Motor neuron (in vitro differentiated cells): ENCODE results near the gene VSIR. TPM values are rescaled to one million over a fixed set of nuclear protein-coding genes. Genes with fewer than 3 reads are reported as not detected.

Experiments
- ATAC-seq, 8 experiments: fragments of 200-7000 bp; cut with Tn5 transposase; replicated peaks in 6 of 8; 2 replicates each; pipeline ENCODE4 v1.8.0; 2021; ENCODE audit warnings: mild to moderate bottlenecking in 8 of 8, moderate library complexity in 8 of 8
- H3K27ac ChIP-seq, 2 donors: fragments of 250-450 bp; sonication (Bioruptor Pico); 2 replicates each; pipeline ENCODE4 v1.9.0; 2021; ENCODE audit warnings: antibody characterized with exemption in 2 of 2, mild to moderate bottlenecking in 2 of 2, moderate library complexity in 1 of 2
- H3K4me1 ChIP-seq, 2 donors: fragments of 250-450 bp; sonication (Bioruptor Pico); replicated peaks in 1 of 2; 2 replicates each; pipeline ENCODE4 v1.6.1; 2021; ENCODE audit warnings: antibody characterized with exemption in 2 of 2, mild to moderate bottlenecking in 2 of 2, moderate library complexity in 1 of 2
- H3K4me3 ChIP-seq, 5 donors: fragments of 250-450 bp; sonication (Bioruptor Pico); 2 replicates each; pipeline ENCODE4 v1.9.0; 2021; ENCODE audit warnings: antibody characterized with exemption in 5 of 5, mild to moderate bottlenecking in 5 of 5, moderate library complexity in 4 of 5
- WGBS, 10 experiments: fragments of 450-650 bp; shearing (Covaris generic); methylation state at CpG; one replicate each; pipeline ENCODE4 v1.0.0; 2022; 5-methylcytosine and 5-hydroxymethylcytosine counted together
- in situ Hi-C, 9 experiments: fragments of 400-800 bp; cut with MboI; loops; one replicate each; pipeline ENCODE4 v1.15.0; 2021; ENCODE audit warnings: low sequenced_read_pairs in 9 of 9, low pct_unique_long_range_greater_than_20kb in 2 of 9; ENCODE audit not compliant: unreplicated experiment in 9 of 9
- total RNA-seq, 8 experiments: library from RNA; unstranded; fragments of 300-600 nt; gene quantifications; 2 replicates each; pipeline versions ENCODE4 v1.2.3 to v1.2.4, GENCODE V29; 2022

VSIR gene
- total RNA-seq, 8 experiments from 2014 or later, result 0.05 to 35.2 (median 2.2) TPM

DNA sequence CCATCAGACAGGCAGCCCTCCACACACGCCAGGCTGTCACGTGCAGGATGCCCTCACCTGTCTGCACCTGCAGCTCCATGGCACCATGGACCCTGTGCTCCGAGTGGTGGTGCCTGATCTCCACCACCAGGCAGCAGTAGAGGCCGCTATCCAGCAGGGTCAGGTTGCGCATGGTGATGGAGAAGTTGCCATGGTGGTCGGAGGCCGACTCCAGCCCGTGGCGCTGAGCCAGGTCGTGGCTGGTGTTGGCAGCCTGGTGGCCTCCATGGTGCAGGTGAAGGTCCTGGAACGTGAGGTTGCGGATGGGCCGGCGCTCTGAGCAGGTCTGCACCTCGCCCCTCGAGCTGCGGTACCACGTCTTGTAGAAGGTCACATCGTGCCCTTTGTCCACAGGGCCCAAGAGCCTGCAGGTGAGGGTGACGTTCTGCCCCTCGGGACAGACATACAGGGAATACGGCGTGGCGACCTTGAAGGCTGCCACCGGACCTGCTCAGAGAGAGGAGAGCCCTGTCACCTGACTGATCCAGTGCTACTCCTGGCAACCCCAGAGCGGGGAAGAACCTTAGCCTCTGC is 11.7 kb downstream of the VSIR start:
- peak in 1 of 8 experiments; percentile 17 for ATAC-seq
- WGBS, 10 experiments, result 80 to 100% (median 97%) methylated on average over 1 to 6 of the region's 26 CpGs; no CpG with 5 or more reads in 6 of the 10 experiments
- H3K4me1 ChIP-seq, result peaks cover 0 to 7% of the 10 kb centered on the region in 2 donors
- H3K27ac ChIP-seq, result no peak overlapping the region
- in situ Hi-C loops, result no loop called here
- H3K4me3 ChIP-seq, result no peak overlapping the region

DNA sequence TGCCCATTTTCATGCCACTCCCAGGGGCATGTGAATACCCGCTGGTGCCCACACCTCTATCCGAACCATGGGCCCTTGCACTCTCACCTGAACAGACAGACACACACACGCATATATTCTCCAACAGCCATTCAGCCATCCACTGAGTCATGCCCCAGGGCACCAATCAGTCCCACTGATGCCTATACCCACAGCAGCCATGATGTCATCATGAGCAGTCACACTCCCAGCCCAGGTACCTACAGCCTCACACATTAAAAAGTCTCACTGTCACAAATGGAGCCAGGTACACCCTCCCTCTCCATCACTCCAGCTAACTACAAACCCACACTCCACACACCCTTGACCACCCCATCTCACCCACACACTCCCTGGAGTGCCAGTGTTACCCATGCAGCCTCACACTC is 12.2 kb downstream of the VSIR start:
- Histone ChIP-seq H3K4me3 (no peak overlapping the region), H3K4me1 (peaks cover 2 to 8% of the 10 kb centered on the region in 2 donors), H3K27ac (no peak overlapping the region)
- in situ Hi-C loops, result no loop called here
- WGBS, 10 experiments, result 80 to 100% (median 88%) methylated on average over 1 to 2 of the region's 3 CpGs; no CpG with 5 or more reads in 6 of the 10 experiments
- no peak for ATAC-seq

- in situ Hi-C loops, result no loop called here
- H3K27ac ChIP-seq, result no peak overlapping the region
- peaks cover 4 to 14% of the 10 kb centered on the region in 2 donors for H3K4me1 ChIP-seq
- ATAC-seq, result peak in 7 of 8 experiments; percentile 27 to 70 (median 53)
- WGBS, 10 experiments, result 36 to 80% (median 43%) methylated on average over 1 to 3 of the region's 11 CpGs; no CpG with 5 or more reads in 6 of the 10 experiments
- H3K4me3 ChIP-seq, result no peak overlapping the region
These were observed 15.9 kb downstream of the VSIR start for GRCh38 chr10:71757399-71757922.

DNA sequence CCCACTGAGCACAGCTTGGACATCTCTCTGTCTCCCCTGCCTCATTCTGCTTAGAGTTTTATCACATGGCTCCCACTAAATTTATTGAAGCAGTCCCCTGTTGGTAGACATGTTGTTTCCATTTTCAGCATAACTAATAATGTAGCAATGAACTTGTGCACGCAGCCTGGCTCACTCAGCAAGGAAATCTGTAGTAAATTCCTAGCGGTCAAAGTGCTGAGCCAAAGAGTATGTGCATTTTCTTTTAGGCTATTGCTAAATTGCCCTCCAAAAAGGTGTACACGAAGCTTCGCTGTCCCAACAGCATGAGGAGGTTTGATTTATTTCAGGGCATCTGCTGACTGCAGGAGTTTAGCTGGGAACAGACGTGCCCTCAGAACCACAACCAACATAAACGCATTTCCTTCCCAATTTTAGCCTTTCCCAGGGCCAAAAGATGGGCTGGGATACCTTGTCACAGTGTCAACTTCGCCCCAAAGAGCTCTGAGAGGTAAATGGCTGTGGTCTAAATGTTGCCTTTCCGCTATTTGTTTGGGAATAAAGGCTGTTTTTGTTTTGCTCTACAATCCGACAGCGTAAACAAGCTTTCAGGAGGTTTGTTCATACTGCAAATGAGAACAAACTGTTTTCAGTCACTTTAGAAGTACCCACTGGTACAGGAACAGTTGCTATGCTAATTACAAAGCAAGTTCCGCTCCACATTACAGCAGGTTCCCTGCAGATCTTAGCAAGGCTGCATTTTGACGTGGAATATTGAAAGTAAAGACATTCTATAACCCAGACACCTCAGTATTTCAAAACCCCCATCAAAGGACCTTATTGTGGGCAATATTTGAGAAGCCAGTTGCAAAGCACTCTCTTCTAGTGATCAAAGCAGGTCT is 16.8 kb downstream of the VSIR start:
- H3K4me3 ChIP-seq, result no peak overlapping the region
- no peak overlapping the region for H3K27ac ChIP-seq
- ATAC-seq, result peak in 1 of 8 experiments; percentile 40
- peaks cover 4 to 14% of the 10 kb centered on the region in 2 donors for H3K4me1 ChIP-seq
- in situ Hi-C loops, result no loop called here
- WGBS, 10 experiments, result 20 to 83% (median 73%) methylated on average over 2 to 11 of the region's 12 CpGs

DNA sequence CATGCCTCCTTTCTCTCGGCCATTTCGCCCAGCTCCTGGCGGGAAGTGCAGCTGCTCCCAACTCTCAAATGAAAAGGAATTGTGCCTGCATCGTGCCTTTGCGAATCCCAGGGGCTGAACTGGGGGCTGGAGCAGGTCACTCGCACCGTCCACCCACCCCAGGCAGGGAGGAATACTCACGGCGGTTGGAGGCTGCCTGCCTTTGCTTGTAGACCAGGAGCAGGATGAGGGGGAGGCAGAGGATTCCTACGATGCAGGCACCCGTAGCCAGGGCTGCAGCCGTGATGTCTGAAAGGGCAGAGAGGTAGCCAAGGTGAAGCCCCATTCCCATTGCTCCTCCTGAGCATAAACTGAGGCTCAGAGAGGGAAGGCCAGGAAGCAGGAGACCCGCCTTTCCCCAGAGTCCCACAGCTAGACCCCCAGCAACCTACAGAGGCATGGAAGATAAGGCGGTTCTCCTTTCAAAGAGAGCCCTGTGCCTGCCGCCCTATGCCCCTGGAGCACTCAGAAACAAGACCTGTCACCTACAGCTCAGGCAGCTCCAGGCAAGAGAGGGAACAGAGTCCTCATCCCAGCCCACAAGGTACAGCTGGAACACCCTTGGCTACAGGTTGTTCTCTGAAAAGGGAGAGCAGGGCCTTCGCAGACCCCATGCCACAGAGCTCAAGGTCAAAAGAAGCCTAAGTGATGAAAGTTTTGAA is 18.0 kb downstream of the VSIR start:
- WGBS, 10 experiments, result 60 to 100% (median 93%) methylated on average over 1 to 8 of the region's 16 CpGs; no CpG with 5 or more reads in 2 of the 10 experiments
- in situ Hi-C loops, result no loop called here
- no peak overlapping the region for H3K4me3 ChIP-seq
- ATAC-seq, result peak in 3 of 8 experiments; percentile 15 to 58 (median 40)
- H3K4me1 ChIP-seq, result peaks cover 4 to 14% of the 10 kb centered on the region in 2 donors
- no peak overlapping the region for H3K27ac ChIP-seq

DNA sequence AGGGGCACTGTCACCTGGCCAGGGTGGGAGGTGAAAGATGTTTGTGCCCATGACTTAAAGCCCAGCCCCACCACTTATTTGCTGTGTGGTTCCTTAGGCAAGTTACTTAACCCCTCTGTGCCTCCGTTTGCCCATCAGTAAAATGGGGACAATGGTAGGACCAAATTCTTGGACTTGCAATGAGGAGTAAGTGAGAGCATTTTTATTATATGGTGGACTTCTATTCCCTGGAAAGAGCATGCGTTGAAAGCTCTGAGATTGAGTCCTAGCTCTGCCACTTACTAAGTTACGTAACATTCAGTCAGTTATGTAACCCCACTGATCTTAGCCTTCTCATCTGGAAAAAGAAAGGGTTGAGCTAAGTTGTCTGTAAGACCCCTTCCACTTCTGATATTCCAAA is 18.8 kb downstream of the VSIR start:
- WGBS, 10 experiments, result 56 to 100% (median 100%) methylated on average over 1 to 2 of the region's 3 CpGs; no CpG with 5 or more reads in 2 of the 10 experiments
- no peak for ATAC-seq
- in situ Hi-C loops, result no loop called here
- Histone ChIP-seq H3K27ac (no peak overlapping the region), H3K4me1 (peaks cover 4 to 14% of the 10 kb centered on the region in 2 donors), H3K4me3 (no peak overlapping the region)

DNA sequence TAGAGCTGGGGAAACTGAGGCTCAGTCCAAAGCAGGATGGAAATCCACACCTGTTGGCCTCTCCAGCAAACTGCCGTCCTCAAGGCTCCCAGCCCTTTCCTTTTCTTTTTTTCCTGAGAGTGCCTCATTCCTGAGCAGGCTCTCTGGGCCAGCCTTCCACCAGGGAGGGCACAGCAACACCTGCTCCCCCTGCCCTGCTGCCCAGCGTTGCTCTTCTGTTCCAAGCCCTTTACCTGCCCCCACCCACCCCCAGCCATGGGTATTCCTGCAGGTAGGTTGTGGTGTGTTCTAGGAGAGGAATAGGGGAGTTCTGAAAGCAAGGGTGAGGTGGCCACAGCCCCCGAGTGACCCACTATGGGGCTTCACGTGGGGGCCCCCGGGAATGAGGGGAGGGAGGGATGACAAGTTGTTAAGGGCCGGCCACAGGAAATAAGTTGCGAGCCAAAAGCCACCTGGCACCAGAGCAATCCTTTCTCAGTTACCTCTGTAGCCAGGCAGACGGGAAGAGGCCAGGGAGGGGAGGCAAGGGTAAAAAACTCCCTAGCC is 19.3 kb downstream of the VSIR start:
- Histone ChIP-seq H3K27ac (no peak overlapping the region), H3K4me3 (no peak overlapping the region), H3K4me1 (peaks cover 4 to 14% of the 10 kb centered on the region in 2 donors)
- in situ Hi-C loops, result no loop called here
- no peak for ATAC-seq
- 67 to 100% (median 89%) methylated on average over 1 to 3 of the region's 8 CpGs; no CpG with 5 or more reads in 7 of the 10 experiments for WGBS, 10 experiments

GRCh38 chr10:71753091-71753959 is 20.0 kb downstream of the VSIR start:
- peaks cover 4 to 14% of the 10 kb centered on the region in 2 donors for H3K4me1 ChIP-seq
- peak in 1 of 8 experiments; percentile 10 for ATAC-seq
- no peak overlapping the region for H3K4me3 ChIP-seq
- in situ Hi-C loops, result no loop called here
- WGBS, 10 experiments, result 64 to 97% (median 79%) methylated on average over 2 to 9 of the region's 15 CpGs; no CpG with 5 or more reads in 2 of the 10 experiments
- no peak overlapping the region for H3K27ac ChIP-seq

- no peak overlapping the region for H3K4me3 ChIP-seq
- no peak overlapping the region for H3K27ac ChIP-seq
- ATAC-seq, result peak in 4 of 8 experiments; percentile 4 to 48 (median 25)
- 70 to 100% (median 90%) methylated on average over 1 to 2 of the region's 8 CpGs; no CpG with 5 or more reads in 6 of the 10 experiments for WGBS, 10 experiments
- in situ Hi-C loops, result no loop called here
- H3K4me1 ChIP-seq, result peaks cover 4 to 12% of the 10 kb centered on the region in 2 donors
These were observed 20.8 kb downstream of the VSIR start for GRCh38 chr10:71752391-71753090.

DNA sequence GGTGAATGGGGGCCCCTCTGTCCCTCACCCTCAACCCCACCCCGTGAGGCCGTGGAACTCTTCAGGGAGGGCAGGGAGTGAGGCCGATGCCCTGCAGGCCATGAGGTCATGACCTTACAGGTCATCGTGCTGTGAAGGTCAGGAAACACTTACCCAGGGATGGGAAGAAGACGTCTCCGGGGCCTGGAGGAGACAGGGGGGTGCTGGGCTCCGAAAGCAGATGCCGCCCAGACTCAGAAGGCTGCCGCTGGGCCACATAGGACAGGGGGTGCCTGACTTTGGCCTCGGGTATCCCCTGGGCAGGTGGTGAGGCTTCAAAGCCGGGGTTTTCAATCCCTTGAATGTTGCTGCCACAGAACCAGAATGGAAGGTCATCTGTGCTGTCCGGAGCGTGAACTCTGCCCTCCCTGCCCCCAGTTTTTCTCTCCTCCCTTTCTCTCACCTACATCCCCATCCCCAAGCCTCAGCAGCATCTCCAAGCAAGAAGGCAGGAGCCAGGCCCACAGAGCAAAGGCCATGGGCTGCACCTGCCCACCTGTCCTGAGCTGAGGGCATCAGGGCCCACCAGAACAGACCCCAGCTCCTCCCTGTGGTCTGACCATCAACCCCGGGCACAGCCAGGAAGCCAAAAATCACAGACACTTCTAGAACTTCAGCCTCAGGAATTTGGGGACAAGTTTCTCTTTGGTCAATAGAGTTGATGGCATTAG is 21.6 kb downstream of the VSIR start:
- H3K4me1 ChIP-seq, result peaks cover 4 to 17% of the 10 kb centered on the region in 2 donors
- no peak overlapping the region for H3K27ac ChIP-seq
- ATAC-seq, result no peak
- WGBS, 10 experiments, result 67 to 100% (median 87%) methylated on average over 1 to 3 of the region's 14 CpGs; no CpG with 5 or more reads in 4 of the 10 experiments
- H3K4me3 ChIP-seq, result no peak overlapping the region
- in situ Hi-C loops, result no loop called here

GRCh38 chr10:71750986-71751385 is 22.3 kb downstream of the VSIR start:
- H3K27ac ChIP-seq, result no peak overlapping the region
- 33 to 75% (median 50%) methylated on average over 1 to 2 of the region's 5 CpGs; no CpG with 5 or more reads in 7 of the 10 experiments for WGBS, 10 experiments
- peaks cover 7 to 19% of the 10 kb centered on the region in 2 donors for H3K4me1 ChIP-seq
- ATAC-seq, result no peak
- in situ Hi-C loops, result no loop called here
- H3K4me3 ChIP-seq, result no peak overlapping the region
